Measurements from ENCODE around the gene ARF3.
A peak's percentile ranks its signal among the peaks of the same experiment; 100 is the strongest.

Gene ARF3

GRCh38 chr12:48981757-48982157 is 24.5 kb upstream of the ARF3 start:
- no peak for DNase-seq (ENCODE audit: low spot score)

GRCh38 chr12:48980953-48981756 is 23.9 kb upstream of the ARF3 start:
- DNase-seq (ENCODE audit: low spot score) = no peak

- no peak for DNase-seq (ENCODE audit: low spot score)
Measured at GRCh38 chr12:48980389-48980952, 23.2 kb upstream of the ARF3 start.

- no peak for DNase-seq (ENCODE audit: low spot score)
Measured at GRCh38 chr12:48979602-48980388, 22.5 kb upstream of the ARF3 start.

GRCh38 chr12:48978741-48979601 is 21.7 kb upstream of the ARF3 start:
- DNase-seq (ENCODE audit: low spot score) = no peak

GRCh38 chr12:48978291-48978740 is 21.0 kb upstream of the ARF3 start, which contains the start of gene WNT1:
Gene WNT1, plus strand, starts transcription at chr12:48978322. Its CDS starts 329 bp downstream, at chr12:48978651.
- DNase-seq (ENCODE audit: low spot score) = no peak

- DNase-seq (ENCODE audit: low spot score) = peak; percentile 59
Measured at GRCh38 chr12:48977290-48978281, 20.3 kb upstream of the ARF3 start.

GRCh38 chr12:48973941-48974673 is 16.8 kb upstream of the ARF3 start:
- no peak for DNase-seq (ENCODE audit: low spot score)

GRCh38 chr12:48973531-48973930 is 16.2 kb upstream of the ARF3 start:
- no peak for DNase-seq (ENCODE audit: low spot score)

- no peak for DNase-seq (ENCODE audit: low spot score)
Measured at GRCh38 chr12:48972952-48973483, 15.7 kb upstream of the ARF3 start.

- peak; percentile 50 for DNase-seq (ENCODE audit: low spot score)
Measured at GRCh38 chr12:48972213-48972951, 15.1 kb upstream of the ARF3 start.

- no peak for DNase-seq (ENCODE audit: low spot score)
Measured at GRCh38 chr12:48970702-48971334, 13.5 kb upstream of the ARF3 start.

GRCh38 chr12:48969833-48970701 is 12.8 kb upstream of the ARF3 start:
- no peak for DNase-seq (ENCODE audit: low spot score)

- DNase-seq (ENCODE audit: low spot score) = no peak
Measured at GRCh38 chr12:48969160-48969771, 12.0 kb upstream of the ARF3 start.

GRCh38 chr12:48968467-48968866 is 11.2 kb upstream of the ARF3 start:
- DNase-seq (ENCODE audit: low spot score) = no peak

GRCh38 chr12:48967991-48968390 is 10.7 kb upstream of the ARF3 start:
- no peak for DNase-seq (ENCODE audit: low spot score)
